HG03045 (cell line): ENCODE data around the gene MOCS3.
"Not testable (repeated sequence)": the region's sequence is repeated elsewhere in the genome, so short reads cannot be mapped to it uniquely, and the experiment has no call there.

Experiments used
- ATAC-seq: cut with Tn5 transposase; IDR thresholded peaks from one replicate; pipeline ENCODE4 v1.9.1; 2021; ENCODE audit warnings: mild to moderate bottlenecking, moderate library complexity; ENCODE audit not compliant: unreplicated experiment

The MOCS3 gene

GRCh38 chr20:50932016-50932485 lies 26.6 kb upstream of the MOCS3 start:
- ATAC-seq: no peak

GRCh38 chr20:50932691-50933280 lies 25.8 kb upstream of the MOCS3 start:
- no peak for ATAC-seq

- no peak for ATAC-seq
Measured at GRCh38 chr20:50933589-50933988, 25.0 kb upstream of the MOCS3 start.

GRCh38 chr20:50943069-50943468 lies 15.5 kb upstream of the MOCS3 start:
- no peak for ATAC-seq

- no peak for ATAC-seq
Measured at GRCh38 chr20:50948132-50948785, 10.4 kb upstream of the MOCS3 start.

GRCh38 chr20:50953196-50953595 lies 5.4 kb upstream of the MOCS3 start:
- ATAC-seq: no peak

- no peak for ATAC-seq
Measured at GRCh38 chr20:50953821-50954220, 4.8 kb upstream of the MOCS3 start.

- ATAC-seq: no peak
Measured at GRCh38 chr20:50957276-50957675, 1.3 kb upstream of the MOCS3 start.

GRCh38 chr20:50957798-50958614 lies 612 bp upstream of the MOCS3 start, which contains the start of gene DPM1:
TSS of gene DPM1 (minus strand) at chr20:50958532. CDS start at chr20:50958523, 9 bp downstream.
- peak; percentile 81 for ATAC-seq

- no peak for ATAC-seq
Measured at GRCh38 chr20:50959543-50960126, 1.0 kb downstream of the MOCS3 start.

- ATAC-seq: no peak
Measured at GRCh38 chr20:50967586-50967985, 9.0 kb downstream of the MOCS3 start.

- ATAC-seq: no peak
Measured at GRCh38 chr20:50968289-50968688, 9.7 kb downstream of the MOCS3 start.

- no peak for ATAC-seq
Measured at GRCh38 chr20:50969435-50969834, 10.8 kb downstream of the MOCS3 start.

GRCh38 chr20:50969912-50970311 lies 11.3 kb downstream of the MOCS3 start:
- no peak for ATAC-seq

GRCh38 chr20:50975701-50976330 lies 17.2 kb downstream of the MOCS3 start:
- no peak for ATAC-seq

GRCh38 chr20:50977066-50978021 lies 18.7 kb downstream of the MOCS3 start:
- ATAC-seq: no peak

- ATAC-seq: not testable (repeated sequence)
Measured at GRCh38 chr20:50978533-50978932, 19.9 kb downstream of the MOCS3 start.

GRCh38 chr20:50980071-50980681 lies 21.6 kb downstream of the MOCS3 start:
- ATAC-seq: no peak
